Astrocyte (in vitro differentiated cells and primary cell): Measurements from ENCODE around the gene SRD5A1. TPM values are rescaled to one million over a fixed set of nuclear protein-coding genes. Genes with fewer than 3 reads are reported as not detected.

Experiments used
- DNase-seq: peaks from one replicate; pipeline ENCODE4 v3.0.0-alpha.2; 2010; ENCODE audit warnings: low read depth
- FAIRE-seq: peaks from 2 replicates; lab custom pipeline; 2011; peaks lifted over from hg19 to GRCh38; lab: Jason Lieb, UNC
- H2AFZ ChIP-seq: 2 replicates; pipeline ENCODE4 v1.6.0; 2012; ENCODE audit warnings: low read depth, low read length, inconsistent platforms
- H3K27ac ChIP-seq: 2 replicates; pipeline ENCODE4 v1.5.1; 2011; ENCODE audit warnings: low read depth, low read length, inconsistent platforms
- H3K27me3 ChIP-seq: 2 replicates; pipeline ENCODE4 v1.6.0; 2011; ENCODE audit warnings: low read length, inconsistent platforms; ENCODE audit not compliant: insufficient read depth
- H3K36me3 ChIP-seq: 2 replicates; pipeline ENCODE4 v1.5.1; 2011; ENCODE audit warnings: low read length, inconsistent platforms; ENCODE audit not compliant: insufficient read depth
- H3K4me1 ChIP-seq: 2 replicates; pipeline ENCODE4 v1.5.1; 2011; ENCODE audit warnings: low read length, inconsistent platforms; ENCODE audit not compliant: insufficient read depth
- H3K4me2 ChIP-seq: 2 replicates; pipeline ENCODE4 v1.6.0; 2012; ENCODE audit warnings: low read length, inconsistent platforms
- H3K4me3 ChIP-seq: 2 replicates; pipeline ENCODE4 v1.5.1; 2011; ENCODE audit warnings: low read depth, mild to moderate bottlenecking, low read length, inconsistent platforms; ENCODE audit not compliant: insufficient read depth
- H3K79me2 ChIP-seq: 2 replicates; pipeline ENCODE4 v1.6.0; 2012; ENCODE audit warnings: mild to moderate bottlenecking, low read length, inconsistent platforms; ENCODE audit not compliant: insufficient read depth
- H3K9ac ChIP-seq: 2 replicates; pipeline ENCODE4 v1.6.0; 2012; ENCODE audit warnings: mild to moderate bottlenecking, low read length, inconsistent platforms
- H3K9me3 ChIP-seq: 2 replicates; pipeline ENCODE4 v1.5.1; 2012; ENCODE audit warnings: low read depth, mild to moderate bottlenecking, low read length, inconsistent platforms; ENCODE audit not compliant: insufficient read depth
- H4K20me1 ChIP-seq: 2 replicates; pipeline ENCODE4 v1.6.0; 2012; ENCODE audit warnings: low read length, inconsistent platforms; ENCODE audit not compliant: insufficient read depth
- H3K27ac Mint-ChIP-seq: one replicate; pipeline ENCODE4 v1.8.0; 2021; ENCODE audit warnings: mild to moderate bottlenecking, mixed read lengths; ENCODE audit not compliant: unreplicated experiment
- H3K27me3 Mint-ChIP-seq: one replicate; pipeline ENCODE4 v1.8.0; 2021; ENCODE audit warnings: low read depth, mixed read lengths; ENCODE audit not compliant: unreplicated experiment
- H3K36me3 Mint-ChIP-seq: one replicate; pipeline ENCODE4 v1.8.0; 2021; ENCODE audit warnings: low read depth, mixed read lengths; ENCODE audit not compliant: unreplicated experiment
- H3K4me1 Mint-ChIP-seq: one replicate; pipeline ENCODE4 v1.8.0; 2021; ENCODE audit warnings: low read depth, mixed read lengths; ENCODE audit not compliant: unreplicated experiment
- H3K4me3 Mint-ChIP-seq: one replicate; pipeline ENCODE4 v1.8.0; 2021; ENCODE audit warnings: mild to moderate bottlenecking, moderate library complexity, mixed read lengths; ENCODE audit not compliant: unreplicated experiment
- H3K9me3 Mint-ChIP-seq: one replicate; pipeline ENCODE4 v1.8.0; 2021; ENCODE audit warnings: mild to moderate bottlenecking, mixed read lengths; ENCODE audit not compliant: unreplicated experiment
- EZH2 ChIP-seq: IDR thresholded peaks from 2 replicates; pipeline ENCODE4 v1.6.1; 2012; ENCODE audit warnings: mild to moderate bottlenecking, low read length, inconsistent platforms; ENCODE audit not compliant: insufficient read depth
- total RNA-seq: library from RNA; stranded (reverse); gene quantifications from 2 replicates; pipeline ENCODE4 v1.2.1, GENCODE V29; 2021
- TF ChIP-seq, protein P1 (sequence below): IDR thresholded peaks from 2 replicates; pipeline ENCODE4 v1.5.1; 2011; ENCODE audit warnings: low read depth, mild to moderate bottlenecking, inconsistent platforms, low read length, moderate library complexity; ENCODE audit not compliant: insufficient read depth

SRD5A1 gene
- total RNA-seq, 1 donor from 2014 or later = 27.6 TPM

DNA sequence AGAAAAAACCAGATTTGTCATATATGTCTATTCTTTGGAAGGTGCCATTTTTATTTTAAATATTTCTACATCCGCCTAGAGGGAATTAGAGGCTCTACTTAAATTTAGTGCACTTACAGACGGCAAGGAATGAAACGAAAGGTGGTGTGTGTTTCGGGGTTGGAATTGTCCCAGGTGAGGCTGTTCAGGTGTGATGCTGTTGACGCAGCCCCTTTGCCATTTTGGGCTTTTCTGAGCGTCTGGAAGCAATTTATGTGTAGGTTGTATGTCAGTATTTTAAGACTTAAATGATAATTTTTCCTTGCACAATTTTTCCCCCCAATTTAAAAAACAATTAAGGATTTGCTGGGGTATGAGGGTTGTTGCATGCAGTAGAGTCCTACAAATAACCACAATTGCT is 82.0 kb downstream of the SRD5A1 start:
- Histone ChIP-seq H3K4me1 (peaks cover 13% of the 10 kb centered on the region), H3K79me2 (peaks cover 61% of the 10 kb centered on the region), H3K4me2 (peak overlapping the region; percentile 92), H3K9me3 (no peaks in the 10 kb centered on the region), H4K20me1 (peaks cover 58% of the 10 kb centered on the region), H3K9ac (peak overlapping the region; percentile 80), H3K27ac (no peak overlapping the region), H3K4me3 (peak overlapping the region; percentile 85), H3K36me3 (no peaks in the 10 kb centered on the region), H3K27me3 (no peaks in the 10 kb centered on the region), H2AFZ (no peak overlapping the region)
- FAIRE-seq (no peak), DNase-seq (no peak)
- H3K9me3 Mint-ChIP-seq = no peaks in the 10 kb centered on the region
- no peaks in the 10 kb centered on the region for H3K27me3 Mint-ChIP-seq
- peak overlapping the region; percentile 91 for H3K4me3 Mint-ChIP-seq
- H3K4me1 Mint-ChIP-seq = peaks cover 21% of the 10 kb centered on the region
- peaks cover 8% of the 10 kb centered on the region for H3K36me3 Mint-ChIP-seq
- no peak overlapping the region for H3K27ac Mint-ChIP-seq
- TF ChIP-seq, protein P1, sequence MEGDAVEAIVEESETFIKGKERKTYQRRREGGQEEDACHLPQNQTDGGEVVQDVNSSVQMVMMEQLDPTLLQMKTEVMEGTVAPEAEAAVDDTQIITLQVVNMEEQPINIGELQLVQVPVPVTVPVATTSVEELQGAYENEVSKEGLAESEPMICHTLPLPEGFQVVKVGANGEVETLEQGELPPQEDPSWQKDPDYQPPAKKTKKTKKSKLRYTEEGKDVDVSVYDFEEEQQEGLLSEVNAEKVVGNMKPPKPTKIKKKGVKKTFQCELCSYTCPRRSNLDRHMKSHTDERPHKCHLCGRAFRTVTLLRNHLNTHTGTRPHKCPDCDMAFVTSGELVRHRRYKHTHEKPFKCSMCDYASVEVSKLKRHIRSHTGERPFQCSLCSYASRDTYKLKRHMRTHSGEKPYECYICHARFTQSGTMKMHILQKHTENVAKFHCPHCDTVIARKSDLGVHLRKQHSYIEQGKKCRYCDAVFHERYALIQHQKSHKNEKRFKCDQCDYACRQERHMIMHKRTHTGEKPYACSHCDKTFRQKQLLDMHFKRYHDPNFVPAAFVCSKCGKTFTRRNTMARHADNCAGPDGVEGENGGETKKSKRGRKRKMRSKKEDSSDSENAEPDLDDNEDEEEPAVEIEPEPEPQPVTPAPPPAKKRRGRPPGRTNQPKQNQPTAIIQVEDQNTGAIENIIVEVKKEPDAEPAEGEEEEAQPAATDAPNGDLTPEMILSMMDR = no peak
- no peak for TF ChIP-seq EZH2

DNA sequence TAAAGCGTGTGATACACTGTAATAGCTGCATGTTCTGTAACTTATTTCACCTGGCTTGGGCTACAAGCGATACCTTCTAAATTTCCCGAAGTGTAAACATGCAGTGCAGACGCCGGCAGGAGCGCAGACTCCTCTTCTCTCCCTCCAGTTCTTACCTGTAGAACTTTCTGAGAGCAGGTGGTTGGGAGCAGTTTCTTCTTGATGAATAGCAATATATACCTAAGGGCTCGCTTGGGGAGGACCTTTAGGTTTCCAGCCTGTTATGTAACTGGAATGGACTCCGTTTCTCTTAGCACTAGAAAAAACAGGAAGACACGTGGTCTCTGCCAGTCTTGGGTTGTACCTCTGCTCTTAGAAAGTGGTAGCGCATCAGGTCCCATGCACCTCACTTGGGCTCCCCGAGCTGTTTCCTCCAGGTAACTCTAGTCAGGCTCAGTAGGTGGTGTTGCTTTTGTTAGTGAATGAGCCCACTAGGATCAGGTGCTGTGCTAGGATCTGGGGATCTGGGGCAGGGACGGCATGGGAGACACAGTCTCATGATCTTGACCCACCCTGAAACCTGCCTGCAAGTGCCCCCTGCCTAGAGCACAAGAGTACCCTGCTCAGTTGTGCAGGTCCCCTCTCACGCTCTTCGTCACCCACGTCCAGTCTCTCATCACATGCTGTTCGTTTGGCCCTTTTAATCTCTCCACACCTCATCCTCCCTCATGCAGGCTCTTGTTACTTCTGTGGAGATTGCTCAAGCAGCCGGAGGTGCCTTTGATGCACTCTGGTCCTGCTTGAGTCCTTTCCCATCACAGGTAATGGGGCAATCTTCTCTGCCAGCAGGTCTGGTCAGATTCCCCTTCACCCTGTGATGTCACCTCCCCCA is 82.8 kb downstream of the SRD5A1 start:
- FAIRE-seq (no peak), DNase-seq (no peak)
- H3K9ac ChIP-seq = peak overlapping the region; percentile 80
- no peak for TF ChIP-seq EZH2
- TF ChIP-seq, protein P1 = no peak
- Mint-ChIP-seq H3K27me3 (no peaks in the 10 kb centered on the region), H3K9me3 (no peaks in the 10 kb centered on the region), H3K36me3 (peaks cover 8% of the 10 kb centered on the region), H3K27ac (no peak overlapping the region), H3K4me3 (peak overlapping the region; percentile 91), H3K4me1 (peaks cover 21% of the 10 kb centered on the region)
- H4K20me1 ChIP-seq = peaks cover 64% of the 10 kb centered on the region
- no peaks in the 10 kb centered on the region for H3K9me3 ChIP-seq
- no peak overlapping the region for H3K27ac ChIP-seq
- H3K4me3 ChIP-seq = peak overlapping the region; percentile 85
- H3K4me2 ChIP-seq = peak overlapping the region; percentile 92
- H3K36me3 ChIP-seq = no peaks in the 10 kb centered on the region
- H3K4me1 ChIP-seq = peaks cover 13% of the 10 kb centered on the region
- no peak overlapping the region for H2AFZ ChIP-seq
- H3K79me2 ChIP-seq = peaks cover 67% of the 10 kb centered on the region
- H3K27me3 ChIP-seq = no peaks in the 10 kb centered on the region
